IMR-90 (cell line): Measurements from ENCODE around the gene MAP2K2. TPM values are rescaled to one million over a fixed set of nuclear protein-coding genes. Genes with fewer than 3 reads are reported as not detected.

ENCODE experiments used
- ATAC-seq: fragments of 200-7000 bp; cut with Tn5 transposase; 2 replicates; pipeline ENCODE4 v1.9.1; 2020; ENCODE audit warnings: low read depth, mild to moderate bottlenecking, moderate library complexity
- BruUV-seq: library from RNA; stranded (reverse); fragments of 400-500 nt; replicated peaks from 2 replicates; lab custom pipeline; 2021; lab: Mats Ljungman, UMichigan
- CTCF ChIA-PET: fragments of 300-600 bp; formaldehyde crosslinking; extraction: SDS; loops from one replicate; lab custom pipeline; 2021; ENCODE audit warnings: antibody characterized with exemption; lab: Yijun Ruan, JAX
- POLR2A ChIA-PET: fragments of 300-600 bp; sonication (Branson Sonifier 250); formaldehyde crosslinking; loops from one replicate; lab custom pipeline; 2022; ENCODE audit warnings: antibody characterized with exemption; ENCODE audit not compliant: unreplicated experiment; lab: Charles Lee
- DNase-seq: peaks from one replicate; pipeline ENCODE4 v3.0.0; 2013
- H2AFZ ChIP-seq: replicated peaks from 2 replicates; pipeline ENCODE3; 2013; ENCODE audit warnings: low read length, mild to moderate bottlenecking; ENCODE audit not compliant: poor library complexity
- H2AK5ac ChIP-seq: 2 replicates; pipeline ENCODE4 v1.6.1; 2013; ENCODE audit warnings: low read depth, low read length, inconsistent platforms
- H2AK9ac ChIP-seq: replicated peaks from 2 replicates; pipeline ENCODE3; 2013; ENCODE audit warnings: mild to moderate bottlenecking, low read depth, low read length, moderate library complexity; ENCODE audit not compliant: poor library complexity
- H2BK120ac ChIP-seq: 2 replicates; pipeline ENCODE4 v1.6.1; 2013; ENCODE audit warnings: low read depth, low read length, inconsistent platforms
- H2BK15ac ChIP-seq: 3 replicates; pipeline ENCODE4 v1.6.1; 2013; ENCODE audit warnings: low read depth, low read length, inconsistent platforms
- H2BK20ac ChIP-seq: 2 replicates; pipeline ENCODE4 v1.6.1; 2013; ENCODE audit warnings: low read depth, mild to moderate bottlenecking, inconsistent platforms, low read length, moderate library complexity
- H2BK5ac ChIP-seq: 2 replicates; pipeline ENCODE4 v1.6.1; 2013; ENCODE audit warnings: mild to moderate bottlenecking, low read depth, low read length, inconsistent platforms; ENCODE audit not compliant: poor library complexity, severe bottlenecking
- H3K14ac ChIP-seq: replicated peaks from 2 replicates; pipeline ENCODE4 v1.6.1; 2013; ENCODE audit warnings: low read depth, low read length, inconsistent platforms
- H3K18ac ChIP-seq: 2 replicates; pipeline ENCODE4 v1.6.1; 2013; ENCODE audit warnings: low read depth, low read length, control low read depth
- H3K23ac ChIP-seq: 2 replicates; pipeline ENCODE4 v1.6.1; 2013; ENCODE audit warnings: low read depth, low read length, inconsistent platforms
- H3K27ac ChIP-seq: 2 replicates; pipeline ENCODE4 v1.5.1; 2013; ENCODE audit warnings: mild to moderate bottlenecking, control low read depth, low read length; ENCODE audit not compliant: insufficient read depth
- H3K27me3 ChIP-seq: 2 replicates; pipeline ENCODE4 v1.6.1; 2013; ENCODE audit warnings: low read length; ENCODE audit not compliant: control insufficient read depth, insufficient read depth
- H3K36me3 ChIP-seq: 2 replicates; pipeline ENCODE4 v1.6.1; 2013; ENCODE audit warnings: low read length, mixed read lengths; ENCODE audit not compliant: control insufficient read depth, insufficient read depth
- H3K4ac ChIP-seq: 2 replicates; pipeline ENCODE4 v1.6.1; 2013; ENCODE audit warnings: low read depth, low read length, inconsistent platforms
- H3K4me1 ChIP-seq: 2 replicates; pipeline ENCODE4 v1.6.1; 2013; ENCODE audit warnings: low read length, mixed read lengths; ENCODE audit not compliant: control insufficient read depth, insufficient read depth
- H3K4me2 ChIP-seq: 2 replicates; pipeline ENCODE4 v1.6.1; 2013; ENCODE audit warnings: low read depth, mild to moderate bottlenecking, control low read depth, low read length, moderate library complexity
- H3K4me3 ChIP-seq: 2 replicates; pipeline ENCODE4 v1.5.1; 2013; ENCODE audit warnings: low read depth, mild to moderate bottlenecking, control low read depth, low read length, moderate library complexity; ENCODE audit not compliant: insufficient read depth
- H3K56ac ChIP-seq: 2 replicates; pipeline ENCODE4 v1.6.1; 2013; ENCODE audit warnings: low read length, inconsistent platforms; ENCODE audit not compliant: insufficient read depth; ENCODE audit errors: extremely low read depth
- H3K79me1 ChIP-seq, 2 experiments: 2 replicates each; pipeline ENCODE4 v1.6.1; 2013; ENCODE audit warnings: low read length in 2 of 2, inconsistent platforms in 1 of 2, low read depth in 1 of 2
- H3K9ac ChIP-seq: 2 replicates; pipeline ENCODE4 v1.6.1; 2013; ENCODE audit warnings: low read depth, low read length, control low read depth
- H3K9me1 ChIP-seq: 2 replicates; pipeline ENCODE4 v1.6.1; 2013; ENCODE audit warnings: low read length, inconsistent platforms; ENCODE audit not compliant: insufficient read depth
- H3K9me3 ChIP-seq: 2 replicates; pipeline ENCODE4 v1.6.1; 2013; ENCODE audit warnings: low read length; ENCODE audit not compliant: control insufficient read depth, insufficient read depth
- H4K20me1 ChIP-seq: 2 replicates; pipeline ENCODE4 v1.6.1; 2013; ENCODE audit warnings: low read length, inconsistent platforms; ENCODE audit not compliant: insufficient read depth
- H4K5ac ChIP-seq: 2 replicates; pipeline ENCODE4 v1.6.1; 2013; ENCODE audit warnings: mild to moderate bottlenecking, low read depth, low read length, control low read depth
- H4K8ac ChIP-seq, 2 experiments: 2 replicates each; pipeline ENCODE4 v1.6.1; 2013; ENCODE audit warnings: low read depth in 2 of 2, low read length in 2 of 2, control low read depth in 1 of 2, inconsistent platforms in 1 of 2
- H4K91ac ChIP-seq: 2 replicates; pipeline ENCODE4 v1.6.1; 2013; ENCODE audit warnings: low read depth, low read length, inconsistent platforms; ENCODE audit not compliant: insufficient read depth
- CTCF ChIP-seq: conservative IDR thresholded peaks from 2 replicates; pipeline ENCODE4 v1.5.1; 2012; ENCODE audit warnings: mild to moderate bottlenecking, low read depth, low read length, improper control_type of control experiment
- MXI1 ChIP-seq: IDR thresholded peaks from 2 replicates; pipeline ENCODE4 v1.6.1; 2012; ENCODE audit warnings: low read depth, mild to moderate bottlenecking, low read length, moderate library complexity, borderline replicate concordance
- WGBS, 2 experiments: methylation state at CpG; one replicate each; pipeline versions ENCODE4 v1.1.5 to v1.1.7; 2013; ENCODE audit warnings: missing lambda C conversion rate in 2 of 2; ENCODE audit not compliant: insufficient read length in 1 of 2; ENCODE audit errors: extremely low coverage in 2 of 2; 5-methylcytosine and 5-hydroxymethylcytosine counted together
- dilution Hi-C: fragments of 300-500 bp; cut with HindIII; formaldehyde crosslinking; loops from one replicate; pipeline ENCODE4 v1.14.3; 2018; ENCODE audit warnings: low sequenced_read_pairs; ENCODE audit not compliant: unreplicated experiment
- in situ Hi-C: fragments of 300-500 bp; cut with MboI; formaldehyde crosslinking; loops from 3 replicates; pipeline ENCODE4 v1.14.3; 2019; ENCODE audit warnings: low sequenced_read_pairs, inconsistent platforms, mixed read lengths
- intact Hi-C: fragments of 100-400 bp; cut with micrococcal nuclease; formaldehyde crosslinking; loops from 2 replicates; pipeline ENCODE4 v1.10.0; 2022
- polyA plus RNA-seq, 3 experiments: library from polyadenylated mRNA; depleted of rRNA; stranded (reverse); fragments of >200 nt; gene quantifications; 2 replicates each; pipeline ENCODE4 v1.2.3, GENCODE V29; 2012; ENCODE audit warnings: low replicate concordance in 1 of 3
- total RNA-seq: library from RNA; depleted of rRNA; stranded (reverse); fragments of >200 nt; gene quantifications from 2 replicates; pipeline ENCODE4 v1.2.3, GENCODE V29; 2012

MAP2K2 gene
- total and polyA plus RNA-seq, 2 of the 4 experiments (the other 2 are of a cell fraction): 115 to 151 TPM

GRCh38 chr19:4102339-4103079, 21.4 kb downstream of the MAP2K2 start:
- dilution Hi-C loops: no loop called here
- H4K5ac ChIP-seq: no peak overlapping the region
- no peak overlapping the region for H3K27ac ChIP-seq
- H3K4me2 ChIP-seq: no peak overlapping the region
- no peak overlapping the region for H4K8ac ChIP-seq
- H3K4me1 ChIP-seq: peaks cover 2% of the 10 kb centered on the region
- no peak overlapping the region for H2BK20ac ChIP-seq
- H2BK120ac ChIP-seq: no peak overlapping the region
- H3K56ac ChIP-seq: no peak overlapping the region
- H2BK5ac ChIP-seq: no peak overlapping the region
- H2BK15ac ChIP-seq: no peak overlapping the region
- intact Hi-C loops: no loop called here
- no peak overlapping the region for H3K4ac ChIP-seq
- H3K36me3 ChIP-seq: peaks cover 71% of the 10 kb centered on the region
- no peak overlapping the region for H2AFZ ChIP-seq
- no peaks in the 10 kb centered on the region for H3K9me3 ChIP-seq
- DNase-seq (no peak), ATAC-seq (no peak)
- no peaks in the 10 kb centered on the region for H3K27me3 ChIP-seq
- H3K9ac ChIP-seq: no peak overlapping the region
- no peak overlapping the region for H3K14ac ChIP-seq
- WGBS, 2 experiments: 93% methylated on average over 21 of the region's 53 CpGs; no CpG with 5 or more reads in 1 of the 2 experiments
- H3K4me3 ChIP-seq: no peak overlapping the region
- H4K91ac ChIP-seq: no peak overlapping the region
- ChIA-PET POLR2A (no interaction called here), CTCF (no interaction called here)
- no TSS peak for BruUV-seq
- H3K18ac ChIP-seq: no peak overlapping the region
- in situ Hi-C loops: no loop called here
- H2AK5ac ChIP-seq: no peak overlapping the region
- no peak overlapping the region for H2AK9ac ChIP-seq
- peaks cover 7% of the 10 kb centered on the region for H4K20me1 ChIP-seq
- H3K23ac ChIP-seq: no peak overlapping the region
- H3K9me1 ChIP-seq: peaks cover 13% of the 10 kb centered on the region; the same call in 1 of the 2 replicates
- no peak for TF ChIP-seq MXI1
- 0 out of 2 replicates have a peak, but pooled peaks have one; percentile 1 for TF ChIP-seq CTCF
- peaks cover 10 to 39% of the 10 kb centered on the region in 2 experiments for H3K79me1 ChIP-seq
